NCI-H226 (cell line): ENCODE results near the gene WWOX.
A peak's percentile ranks its signal among the peaks of the same experiment; 100 is the strongest.
"Not testable (repeated sequence)": the region's sequence is repeated elsewhere in the genome, so short reads cannot be mapped to it uniquely, and the experiment has no call there.

Source experiments
- DNase-seq: peaks from one replicate; pipeline ENCODE4 v3.0.0-alpha.2; 2015

Gene WWOX

GRCh38 chr16:79211586-79211985 lies 1112.1 kb downstream of the WWOX start:
- no peak for DNase-seq

- no peak for DNase-seq
Observed at GRCh38 chr16:79212114-79212791, 1112.8 kb downstream of the WWOX start.

- DNase-seq = no peak
Observed at GRCh38 chr16:79213214-79213613, 1113.8 kb downstream of the WWOX start.

GRCh38 chr16:79215289-79215688 lies 1115.8 kb downstream of the WWOX start:
- DNase-seq = no peak

GRCh38 chr16:79217375-79218011 lies 1118.0 kb downstream of the WWOX start:
- DNase-seq = no peak

GRCh38 chr16:79218351-79218750 lies 1118.9 kb downstream of the WWOX start:
- DNase-seq = no peak

GRCh38 chr16:79225994-79226393 lies 1126.5 kb downstream of the WWOX start:
- DNase-seq = not testable (repeated sequence)

- no peak for DNase-seq
Observed at GRCh38 chr16:79229361-79229760, 1129.9 kb downstream of the WWOX start.

- not testable (repeated sequence) for DNase-seq
Observed at GRCh38 chr16:79245700-79246099, 1146.2 kb downstream of the WWOX start.

GRCh38 chr16:79247386-79247785 lies 1147.9 kb downstream of the WWOX start:
- DNase-seq = no peak

- no peak for DNase-seq
Observed at GRCh38 chr16:79248351-79248750, 1148.9 kb downstream of the WWOX start.

GRCh38 chr16:79250502-79251098 lies 1151.1 kb downstream of the WWOX start:
- no peak for DNase-seq

GRCh38 chr16:79253100-79253631 lies 1153.7 kb downstream of the WWOX start:
- DNase-seq = peak; percentile 61

GRCh38 chr16:79257953-79258490 lies 1158.6 kb downstream of the WWOX start:
- DNase-seq = no peak

- not testable (repeated sequence) for DNase-seq
Observed at GRCh38 chr16:79260890-79261289, 1161.4 kb downstream of the WWOX start.

- DNase-seq = no peak
Observed at GRCh38 chr16:79261481-79261940, 1162.1 kb downstream of the WWOX start.

GRCh38 chr16:79261944-79262552 lies 1162.6 kb downstream of the WWOX start:
- no peak for DNase-seq
